ENCODE measurements around the gene IMMP2L.
A peak's percentile ranks its signal among the peaks of the same experiment; 100 is the strongest.
"Not testable (repeated sequence)": the region's sequence is repeated elsewhere in the genome, so short reads cannot be mapped to it uniquely, and the experiment has no call there.

The IMMP2L gene

GRCh38 chr7:111505422-111505821, 56.9 kb downstream of the IMMP2L start:
- DNase-seq, result not testable (repeated sequence)

DNA sequence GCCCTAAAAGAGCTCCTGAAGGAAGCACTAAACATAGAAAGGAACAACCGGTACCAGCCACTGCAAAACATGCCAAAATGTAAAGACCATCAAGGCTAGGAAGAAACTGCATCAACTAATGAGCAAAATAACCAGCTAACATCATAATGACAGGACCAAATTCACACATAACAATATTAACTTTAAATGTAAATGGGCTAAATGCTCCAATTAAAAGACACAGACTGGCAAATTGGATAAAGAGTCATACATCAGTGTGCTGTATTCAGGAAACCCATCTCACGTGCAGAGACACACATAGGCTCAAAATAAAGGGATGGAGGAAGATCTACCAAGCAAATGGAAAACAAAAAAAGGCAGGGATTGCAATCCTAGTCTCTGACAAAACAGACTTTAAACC, 60.5 kb downstream of the IMMP2L start:
- DNase-seq, result not testable (repeated sequence)

- DNase-seq, result no peak
Measured at GRCh38 chr7:111499027-111499426, 63.3 kb downstream of the IMMP2L start.

- DNase-seq, result no peak
Measured at GRCh38 chr7:111498391-111499007, 63.8 kb downstream of the IMMP2L start.

GRCh38 chr7:111495173-111495810, 67.0 kb downstream of the IMMP2L start:
- no peak for DNase-seq

DNA sequence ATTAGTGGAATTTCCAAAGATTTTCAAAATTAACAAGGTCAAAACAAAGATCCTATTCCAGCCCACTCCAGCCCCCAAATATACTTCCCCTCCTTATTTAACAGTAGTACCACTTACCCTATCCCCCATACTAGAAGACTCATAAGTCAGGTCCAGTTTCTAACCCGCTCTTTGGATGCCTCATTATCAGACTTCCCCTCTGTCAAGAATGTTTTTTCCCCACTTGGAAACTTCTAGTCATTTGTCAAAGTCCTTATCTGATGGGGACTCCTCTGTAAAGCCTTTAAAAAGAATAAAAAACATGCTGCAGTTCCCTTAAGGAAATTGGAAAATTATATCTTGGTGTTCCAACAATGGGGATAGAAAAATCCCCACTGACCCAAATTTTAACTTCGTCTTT, 70.1 kb downstream of the IMMP2L start:
- no peak for DNase-seq

DNA sequence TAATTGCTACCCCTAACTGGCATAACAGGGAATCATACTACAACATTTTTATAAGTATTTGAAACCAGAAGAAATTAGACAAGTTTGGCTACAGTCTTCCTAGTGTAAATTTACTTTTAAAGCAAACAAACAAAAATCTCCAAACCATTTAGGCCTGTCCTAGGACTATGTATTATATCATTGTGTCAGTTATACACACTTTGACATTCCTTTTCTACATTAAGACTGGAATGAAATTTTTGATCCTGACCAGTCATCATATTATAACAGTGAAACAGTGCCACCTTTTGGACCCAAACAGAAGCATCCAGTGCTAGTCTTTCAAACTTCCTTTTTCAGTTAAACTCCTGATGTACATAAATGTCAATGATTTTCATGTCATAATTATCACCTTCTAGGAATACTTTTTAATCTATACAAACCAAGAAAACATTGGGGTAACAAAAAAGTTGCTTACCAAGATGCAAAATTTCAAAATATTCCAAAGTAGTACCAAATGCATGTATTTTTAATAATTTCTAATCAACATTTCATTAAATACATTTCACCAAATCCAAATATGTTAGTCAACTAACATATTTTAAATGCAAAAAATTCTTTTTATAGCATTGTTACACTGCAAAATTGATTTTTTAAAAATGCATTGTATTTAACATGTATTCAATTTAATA, 75.7 kb downstream of the IMMP2L start:
- DNase-seq, result peak in 1 of 5 donors; percentile 19

DNA sequence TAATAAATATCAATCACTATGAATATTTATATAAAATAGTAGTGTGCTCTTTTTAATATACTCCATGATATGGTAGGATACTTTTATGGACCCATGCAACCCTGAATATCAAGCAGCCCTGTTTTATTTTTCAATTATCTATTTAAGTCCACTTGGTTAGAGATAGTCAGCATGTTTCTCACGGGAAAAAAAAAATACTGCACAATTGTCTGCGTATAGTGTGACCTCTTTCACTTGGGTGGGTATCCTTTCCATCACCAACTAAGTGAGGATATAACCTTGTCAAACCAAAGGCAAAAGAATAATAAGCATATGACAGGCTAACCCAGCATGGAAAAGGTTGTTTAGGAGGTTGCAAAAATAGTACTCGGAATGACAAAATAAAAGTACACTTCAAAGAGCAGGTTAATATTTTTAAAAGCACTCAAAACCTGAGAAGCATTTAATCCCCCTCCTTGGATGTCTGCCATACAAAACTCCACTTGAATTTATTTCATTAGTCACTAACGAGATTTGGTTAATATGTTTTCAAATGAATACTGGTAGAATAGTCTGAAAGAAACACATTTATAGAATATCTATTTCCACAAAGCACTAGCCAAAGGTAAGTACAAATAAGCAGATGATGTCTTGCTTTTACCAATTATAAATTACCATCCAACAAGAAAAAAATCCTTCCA, 76.5 kb downstream of the IMMP2L start:
- DNase-seq, result no peak

- DNase-seq, result no peak
Measured at GRCh38 chr7:111483078-111483477, 79.2 kb downstream of the IMMP2L start.

- no peak for DNase-seq
Measured at GRCh38 chr7:111477462-111478225, 84.6 kb downstream of the IMMP2L start.

GRCh38 chr7:111476586-111477293, 85.6 kb downstream of the IMMP2L start:
- DNase-seq, result no peak

- no peak for DNase-seq
Measured at GRCh38 chr7:111475959-111476358, 86.3 kb downstream of the IMMP2L start.

DNA sequence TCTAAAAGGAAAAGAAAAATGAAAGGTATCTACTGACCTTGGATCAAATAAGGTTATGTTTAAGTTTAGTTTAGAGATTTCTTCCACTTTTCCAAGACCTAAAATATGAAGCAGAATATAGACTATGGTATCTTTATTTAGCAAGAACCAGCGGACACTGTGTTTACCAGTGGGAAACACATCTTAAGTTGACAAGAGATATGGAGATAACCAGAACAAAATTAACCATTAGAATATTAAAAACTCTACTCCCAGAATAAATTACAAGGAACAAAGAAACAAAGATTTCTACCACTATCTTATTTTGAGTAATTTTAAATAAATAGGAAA, 86.9 kb downstream of the IMMP2L start:
- DNase-seq, result no peak

DNA sequence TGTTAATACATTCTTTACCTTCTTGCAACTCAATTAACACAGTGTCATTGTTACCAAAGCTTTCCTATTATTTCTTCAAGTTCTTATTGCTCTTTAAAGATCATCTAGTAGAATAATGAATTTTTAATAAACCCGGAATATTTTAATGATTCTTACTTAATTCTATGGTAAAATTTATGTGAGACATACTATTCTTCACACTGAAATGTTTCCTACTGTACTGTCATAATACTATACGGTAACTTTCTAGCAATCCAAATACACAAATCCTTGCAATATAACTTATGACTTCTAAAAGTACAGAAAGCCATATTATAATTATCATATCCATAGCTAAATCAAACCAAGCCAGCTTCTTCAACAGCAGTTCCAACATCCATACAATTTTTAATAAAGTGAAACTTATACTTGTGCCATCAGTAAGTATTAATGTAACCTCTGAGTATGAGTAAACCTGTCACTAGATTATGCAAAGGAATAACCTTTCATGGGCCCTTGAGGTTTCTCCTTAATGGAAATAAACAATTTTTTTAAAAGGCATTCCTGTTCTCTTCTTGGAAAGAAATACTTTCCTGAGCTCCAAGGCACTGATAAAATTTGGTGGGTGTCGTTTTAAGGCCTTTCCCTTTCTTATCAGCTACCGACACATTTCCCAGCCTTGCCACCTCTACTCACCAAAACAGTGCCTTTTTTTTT, 87.4 kb downstream of the IMMP2L start:
- no peak for DNase-seq

DNA sequence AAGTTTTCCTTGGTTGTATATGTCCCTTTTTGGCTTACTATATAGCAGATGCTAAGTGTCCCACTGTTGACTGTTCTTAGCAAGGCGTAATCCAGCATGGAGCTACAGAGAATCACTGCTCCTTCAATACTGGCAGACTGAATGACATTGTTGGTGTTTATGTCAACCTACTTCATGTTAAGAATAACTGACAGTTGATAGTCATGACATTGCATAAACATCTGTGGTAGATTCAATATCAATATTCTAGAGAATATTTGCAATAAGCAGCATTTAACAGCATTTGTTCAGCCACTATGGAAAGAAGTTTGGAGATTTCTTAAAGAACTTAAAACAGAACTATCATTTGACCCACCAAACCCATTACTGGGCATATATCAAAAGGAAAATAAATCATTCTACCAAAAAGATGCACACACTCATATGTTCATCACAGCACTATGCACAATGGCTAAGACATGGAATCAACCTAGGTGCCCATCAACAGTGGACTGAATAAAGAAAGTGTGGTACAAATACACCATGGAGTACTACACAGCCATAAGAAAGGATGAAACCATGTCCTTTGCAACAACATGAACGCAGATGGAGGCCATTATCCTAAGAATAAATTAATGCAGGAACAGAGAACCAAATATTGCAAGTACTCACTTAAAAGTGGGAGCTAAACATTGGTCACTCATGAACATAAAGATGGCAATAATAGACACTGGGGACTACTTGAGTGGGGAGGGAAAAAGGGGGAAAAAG, 88.7 kb downstream of the IMMP2L start:
- no peak for DNase-seq

- no peak for DNase-seq
Measured at GRCh38 chr7:111470998-111471397, 91.3 kb downstream of the IMMP2L start.

DNA sequence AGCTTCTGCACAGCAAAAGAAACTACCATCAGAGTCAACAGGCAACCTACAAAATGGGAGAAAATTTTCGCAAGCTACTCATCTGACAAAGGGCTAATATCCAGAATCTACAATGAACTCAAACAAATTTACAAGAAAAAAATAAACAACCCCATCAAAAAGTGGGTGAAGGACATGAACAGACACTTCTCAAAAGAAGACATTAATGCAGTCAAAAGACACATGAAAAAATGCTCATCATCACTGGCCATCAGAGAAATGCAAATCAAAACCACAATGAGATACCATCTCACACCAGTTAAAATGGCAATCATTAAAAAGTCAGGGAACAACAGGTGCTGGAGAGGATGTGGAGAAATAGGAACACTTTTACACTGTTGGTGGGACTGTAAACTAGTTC, 92.4 kb downstream of the IMMP2L start:
- DNase-seq, result not testable (repeated sequence)

DNA sequence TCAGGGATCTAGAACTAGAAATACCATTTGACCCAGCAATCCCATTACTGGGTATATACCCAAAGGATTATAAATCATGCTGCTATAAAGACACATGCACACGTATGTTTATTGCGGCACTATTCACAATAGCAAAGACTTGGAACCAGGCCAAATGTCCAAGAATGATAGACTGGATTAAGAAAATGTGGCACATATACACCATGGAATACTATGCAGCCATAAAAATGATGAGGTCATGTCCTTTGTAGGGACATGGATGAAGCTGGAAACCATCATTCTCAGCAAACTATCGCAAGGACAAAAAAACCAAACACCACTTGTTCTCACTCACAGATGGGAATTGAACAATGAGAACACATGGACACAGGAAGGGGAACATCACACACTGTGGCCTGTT, 96.5 kb downstream of the IMMP2L start:
- not testable (repeated sequence) for DNase-seq

DNA sequence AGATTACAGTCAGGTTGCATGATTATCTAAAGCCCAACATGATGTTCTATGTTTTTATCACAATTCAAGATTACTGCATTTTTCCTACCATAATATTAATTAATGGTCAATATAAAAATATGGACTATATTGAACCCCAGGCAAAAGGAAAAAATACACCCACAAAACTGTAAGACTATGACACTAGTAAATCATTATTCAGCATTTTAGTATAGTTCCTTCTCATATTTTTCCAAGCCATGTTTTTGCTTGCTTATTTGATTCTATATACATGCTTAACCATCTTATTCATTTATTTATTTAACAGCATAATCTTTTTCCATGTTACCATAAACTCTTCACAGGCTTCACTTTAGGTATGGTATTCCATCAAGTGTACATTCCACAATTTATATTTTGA, 101.6 kb downstream of the IMMP2L start:
- DNase-seq, result no peak

DNA sequence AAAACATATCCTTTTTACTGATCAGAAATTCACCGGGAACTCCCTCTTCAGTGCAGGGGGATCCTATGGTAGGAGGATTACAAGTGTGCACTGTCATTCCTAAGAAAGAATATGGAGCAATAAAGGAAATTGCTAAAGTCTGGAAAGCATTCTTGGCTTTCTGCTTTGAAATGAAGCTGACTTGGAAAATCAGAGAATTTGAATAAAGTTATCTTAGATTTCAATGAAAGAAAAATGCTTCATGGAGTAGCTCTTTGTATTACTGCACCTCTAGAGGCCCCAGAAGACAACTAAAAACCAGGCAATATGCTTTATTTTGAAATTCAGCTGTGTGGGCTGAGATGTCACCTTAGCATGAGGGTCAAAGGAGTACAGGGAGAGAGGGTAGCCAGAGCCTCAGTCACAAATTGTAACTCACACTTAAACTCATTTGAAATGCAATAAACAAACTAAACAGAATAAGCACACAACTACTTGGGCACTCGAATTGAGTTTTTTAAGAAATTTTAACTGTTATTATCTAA, 102.5 kb downstream of the IMMP2L start:
- no peak for DNase-seq

Measured in T-helper 1 cell (primary cell).